Panc1 (cell line): Measurements from ENCODE around the gene HELLS. TPM values are rescaled to one million over a fixed set of nuclear protein-coding genes. Genes with fewer than 3 reads are reported as not detected.

Experiments used
- ATAC-seq: fragments of 200-7000 bp; cut with Tn5 transposase; 2 replicates; pipeline ENCODE4 v1.9.1; 2020; ENCODE audit warnings: mild to moderate bottlenecking, moderate library complexity
- BruUV-seq: library from RNA; stranded (reverse); fragments of 400-500 nt; replicated peaks from 2 replicates; lab custom pipeline; 2021; lab: Mats Ljungman, UMichigan
- CTCF ChIA-PET: fragments of 300-600 bp; sonication (Branson Sonifier 250); formaldehyde crosslinking; loops from one replicate; lab custom pipeline; 2022; ENCODE audit warnings: antibody characterized with exemption; lab: Charles Lee
- POLR2A ChIA-PET: fragments of 300-600 bp; sonication (Branson Sonifier 250); formaldehyde crosslinking; loops from one replicate; lab custom pipeline; 2022; ENCODE audit warnings: antibody characterized with exemption; lab: Charles Lee
- DNase-seq: peaks from one replicate; pipeline ENCODE4 v3.0.0-alpha.2; 2010; ENCODE audit warnings: low read depth, low spot score
- H3K27ac ChIP-seq: 2 replicates; pipeline ENCODE4 v1.5.1; 2011; ENCODE audit warnings: mild to moderate bottlenecking, low read length, inconsistent platforms
- H3K27me3 ChIP-seq: fragments of 200-500 bp; sonication (Bioruptor generic); 2 replicates; pipeline ENCODE4 v1.6.0; 2014; ENCODE audit warnings: low read length, inconsistent platforms; ENCODE audit not compliant: control insufficient read depth, insufficient read depth
- H3K36me3 ChIP-seq: fragments of 200-500 bp; sonication (Bioruptor generic); 2 replicates; pipeline ENCODE4 v1.5.1; 2014; ENCODE audit warnings: inconsistent platforms, mild to moderate bottlenecking, low read length, moderate library complexity; ENCODE audit not compliant: control insufficient read depth, insufficient read depth
- H3K4me1 ChIP-seq: 2 replicates; pipeline ENCODE4 v1.5.1; 2011; ENCODE audit warnings: inconsistent platforms, mild to moderate bottlenecking, low read length, moderate library complexity; ENCODE audit not compliant: control insufficient read depth, insufficient read depth
- H3K4me3 ChIP-seq, 2 experiments: 2 replicates each; pipeline ENCODE4 v1.5.1; 2011 to 2012; ENCODE audit warnings: low read depth in 2 of 2, low read length in 2 of 2, mild to moderate bottlenecking in 2 of 2, inconsistent platforms in 1 of 2, moderate library complexity in 1 of 2
- H3K9me3 ChIP-seq: fragments of 200-500 bp; sonication (Bioruptor generic); 2 replicates; pipeline ENCODE4 v1.5.1; 2014; ENCODE audit warnings: low read depth, mild to moderate bottlenecking, inconsistent platforms, low read length, moderate library complexity; ENCODE audit not compliant: control insufficient read depth, insufficient read depth
- CTCF ChIP-seq: fragments of 450-650 bp; IDR thresholded peaks from 2 replicates; pipeline ENCODE4 v1.5.1; 2017; ENCODE audit warnings: mild to moderate bottlenecking
- POLR2AphosphoS5 ChIP-seq: IDR thresholded peaks from 2 replicates; pipeline ENCODE4 v1.6.1; 2012; ENCODE audit warnings: mild to moderate bottlenecking, low read depth, low read length, moderate library complexity
- REST ChIP-seq, 2 experiments: IDR thresholded peaks; 2 replicates each; pipeline ENCODE4 v1.6.1; 2011 to 2012; ENCODE audit warnings: low read depth in 2 of 2, control low read depth in 1 of 2, low read length in 1 of 2, mild to moderate bottlenecking in 1 of 2, moderate library complexity in 1 of 2; ENCODE audit not compliant: insufficient read depth in 1 of 2
- SIN3A ChIP-seq: IDR thresholded peaks from 2 replicates; pipeline ENCODE4 v1.6.1; 2012; ENCODE audit warnings: low read depth, mild to moderate bottlenecking, low read length, moderate library complexity, borderline replicate concordance; ENCODE audit not compliant: insufficient read depth
- TCF7L2 ChIP-seq: IDR thresholded peaks from 2 replicates; pipeline ENCODE4 v1.6.1; 2011; ENCODE audit warnings: mild to moderate bottlenecking, low read depth, low read length, inconsistent platforms
- in situ Hi-C: cut with HindIII; loops from 2 replicates; pipeline ENCODE4 v1.10.0; 2016; ENCODE audit warnings: low sequenced_read_pairs, low pct_unique_long_range_greater_than_20kb
- intact Hi-C: fragments of 100-400 bp; cut with micrococcal nuclease; formaldehyde crosslinking; loops from one replicate; pipeline ENCODE4 v1.10.0; 2022; ENCODE audit not compliant: unreplicated experiment
- total RNA-seq: library from RNA; stranded (reverse); gene quantifications from one replicate; pipeline ENCODE4 v1.2.1, GENCODE V29; 2021; ENCODE audit not compliant: unreplicated experiment

Gene HELLS
- total RNA-seq, 1 experiment from 2014 or later = 145 TPM

- CTCF ChIA-PET = no interaction called here
- DNase-seq = no peak
- TF ChIP-seq SIN3A (no peak), TCF7L2 (no peak), REST (IDR thresholded peaks at IDR 0.05; ENCODE audit: insufficient read depth in 1 of 2, low read depth in 2 of 2, low read length in 1 of 2) (no peak), CTCF (no peak)
- Histone ChIP-seq H3K27me3 (no peaks in the 10 kb centered on the region), H3K4me3 (no peak overlapping the region), H3K27ac (no peak overlapping the region), H3K36me3 (no peaks in the 10 kb centered on the region), H3K9me3 (no peaks in the 10 kb centered on the region), H3K4me1 (no peaks in the 10 kb centered on the region)
- POLR2A ChIA-PET = no interaction called here
- no peak for ATAC-seq
- intact Hi-C loops = no loop called here
- in situ Hi-C loops = no loop called here
- no TSS peak for BruUV-seq
Measured at GRCh38 chr10:94496646-94497045, 48.9 kb upstream of the HELLS start.

- TSS peak; percentile 17 for BruUV-seq
- Histone ChIP-seq H3K27ac (no peak overlapping the region), H3K4me3 (no peak overlapping the region), H3K9me3 (no peaks in the 10 kb centered on the region), H3K36me3 (0 out of 2 replicates have a peak, but pooled peaks cover 3% of the 10 kb centered on the region), H3K4me1 (no peaks in the 10 kb centered on the region), H3K27me3 (no peaks in the 10 kb centered on the region)
- CTCF ChIA-PET = no interaction called here
- ATAC-seq (peak; percentile 72; the same call in 1 of the 2 replicates), DNase-seq (no peak)
- in situ Hi-C loops (no loop called here), intact Hi-C loops (no loop called here)
- POLR2A ChIA-PET = no interaction called here
- TF ChIP-seq SIN3A = no peak
- no peak for TF ChIP-seq TCF7L2
- no peak for TF ChIP-seq REST (IDR thresholded peaks at IDR 0.05; ENCODE audit: insufficient read depth in 1 of 2, low read depth in 2 of 2, low read length in 1 of 2)
- TF ChIP-seq CTCF = peak; percentile 73; the same call in 1 of the 2 replicates
- no peak for TF ChIP-seq POLR2AphosphoS5
Measured at GRCh38 chr10:94500063-94500462, 45.5 kb upstream of the HELLS start.
